GM12878 (cell line): ENCODE data around the gene P3H3. TPM values are rescaled to one million over a fixed set of nuclear protein-coding genes. Genes with fewer than 3 reads are reported as not detected.

Experiments
- ATAC-seq: fragments of 200-7000 bp; cut with Tn5 transposase; 3 replicates; pipeline ENCODE4 v1.9.1; 2020; ENCODE audit warnings: mild to moderate bottlenecking, moderate library complexity
- BruUV-seq: library from RNA; stranded (reverse); fragments of 400-500 nt; replicated peaks from 2 replicates; lab custom pipeline; 2021; lab: Mats Ljungman, UMichigan
- CTCF ChIA-PET: fragments of 300-600 bp; sonication (Branson Sonifier 250); formaldehyde crosslinking; extraction: SDS; loops from one replicate; lab custom pipeline; 2021; ENCODE audit warnings: inconsistent platforms; lab: Yijun Ruan, JAX
- POLR2A ChIA-PET: fragments of 350-600 bp; formaldehyde crosslinking; extraction: SDS; loops from one replicate; lab custom pipeline; 2021; ENCODE audit warnings: inconsistent platforms; lab: Charles Lee
- RAD21 ChIA-PET: fragments of 300-600 bp; sonication (Branson Sonifier 250); formaldehyde crosslinking; loops from one replicate; lab custom pipeline; 2023; ENCODE audit warnings: antibody characterized with exemption; ENCODE audit not compliant: unreplicated experiment; lab: Charles Lee
- SMC1A ChIA-PET: fragments of 300-600 bp; sonication (Branson Sonifier 250); formaldehyde crosslinking; loops from one replicate; lab custom pipeline; 2023; ENCODE audit not compliant: unreplicated experiment, uncharacterized antibody; lab: Charles Lee
- DNase-seq: peaks from one replicate; pipeline ENCODE4 v3.0.0-alpha.2; 2011; ENCODE audit warnings: low read depth, low spot score
- FAIRE-seq: peaks from 3 replicates; lab custom pipeline; 2011; peaks lifted over from hg19 to GRCh38; lab: Jason Lieb, UNC
- H2AFZ ChIP-seq: 2 replicates; pipeline ENCODE4 v1.6.0; 2011; ENCODE audit warnings: low read depth, low read length, control low read depth; ENCODE audit not compliant: control insufficient read depth
- H3K27ac ChIP-seq: 2 replicates; pipeline ENCODE4 v1.5.1; 2011; ENCODE audit warnings: control low read depth; ENCODE audit not compliant: control insufficient read depth, insufficient read depth
- H3K27me3 ChIP-seq, 2 experiments: replicated peaks in 1 of 2; 2 replicates each; pipeline versions ENCODE4 v1.6.0 to v1.6.1; 2011; ENCODE audit warnings: low read length in 1 of 2; ENCODE audit not compliant: control insufficient read depth in 2 of 2, insufficient read depth in 2 of 2
- H3K36me3 ChIP-seq, 2 experiments: 2 replicates each; pipeline ENCODE4 v1.5.1; 2011; ENCODE audit warnings: low read length in 1 of 2; ENCODE audit not compliant: control insufficient read depth in 2 of 2, insufficient read depth in 2 of 2
- H3K4me1 ChIP-seq: 2 replicates; pipeline ENCODE4 v1.6.1; 2011; ENCODE audit warnings: mild to moderate bottlenecking, low read length, moderate library complexity, mixed read lengths; ENCODE audit not compliant: control insufficient read depth, insufficient read depth
- H3K4me2 ChIP-seq: 2 replicates; pipeline ENCODE4 v1.6.0; 2011; ENCODE audit warnings: control low read depth; ENCODE audit not compliant: control insufficient read depth, insufficient read depth
- H3K4me3 ChIP-seq: fragments of 200-600 bp; sonication (generic); 2 replicates; pipeline ENCODE4 v1.5.1; 2016
- H3K79me2 ChIP-seq: 2 replicates; pipeline ENCODE4 v1.6.0; 2011; ENCODE audit warnings: low read length; ENCODE audit not compliant: control insufficient read depth, insufficient read depth
- H3K9ac ChIP-seq: 2 replicates; pipeline ENCODE4 v1.8.0; 2011; ENCODE audit warnings: low read length, control low read depth, mixed read lengths; ENCODE audit not compliant: control insufficient read depth, insufficient read depth
- H3K9me3 ChIP-seq: replicated peaks from 3 replicates; pipeline ENCODE4 v1.5.1; 2011; ENCODE audit warnings: mild to moderate bottlenecking, low read length; ENCODE audit not compliant: control insufficient read depth, insufficient read depth
- H4K20me1 ChIP-seq: 2 replicates; pipeline ENCODE4 v1.6.0; 2011; ENCODE audit not compliant: control insufficient read depth, insufficient read depth
- ATF7 ChIP-seq: fragments of 450-650 bp; IDR thresholded peaks from 2 replicates; pipeline ENCODE4 v1.6.1; 2016; ENCODE audit warnings: low read depth, mild to moderate bottlenecking
- FOS ChIP-seq: IDR thresholded peaks from 3 replicates; pipeline ENCODE4 v1.6.1; 2011; ENCODE audit warnings: borderline replicate concordance; ENCODE audit not compliant: insufficient read length; ENCODE audit errors: extremely low read depth
- NFYB ChIP-seq: IDR thresholded peaks from 2 replicates; pipeline ENCODE4 v1.6.1; 2011; ENCODE audit warnings: low read depth, mild to moderate bottlenecking, low read length, improper control_type of control experiment, moderate library complexity; ENCODE audit not compliant: insufficient read depth
- ZNF217 ChIP-seq: fragments of 450-650 bp; IDR thresholded peaks from 2 replicates; pipeline ENCODE4 v1.6.1; 2017; ENCODE audit warnings: antibody characterized with exemption, mild to moderate bottlenecking
- WGBS: methylation state at CpG from one replicate; pipeline ENCODE4 v1.1.6; 2016; ENCODE audit warnings: low lambda C conversion rate; ENCODE audit not compliant: insufficient replicate concordance, insufficient coverage; ENCODE audit errors: missing lambda C conversion rate; 5-methylcytosine and 5-hydroxymethylcytosine counted together
- in situ Hi-C: fragments of 300-500 bp; cut with MboI; formaldehyde crosslinking; loops from 9 replicates; pipeline ENCODE4 v1.14.3; 2018; ENCODE audit warnings: mixed read lengths
- intact Hi-C: fragments of 100-400 bp; cut with micrococcal nuclease; formaldehyde crosslinking; loops from one replicate; pipeline ENCODE4 v1.14.2; 2022; ENCODE audit not compliant: unreplicated experiment
- polyA plus RNA-seq, 11 experiments: library from polyadenylated mRNA; depleted of rRNA in 4 of 11; unstranded in 6 of 11; stranded (reverse) in 5 of 11; fragments of >200 nt; fragmentation: Nextera tagmentation in 4 of 11; fragmentation: Illumina TruSeq in 1 of 11; extraction: Ambion mirVana in 4 of 11; extraction: Trizol in 1 of 11; gene quantifications; 1 replicate in 1 of 11; 2 replicates in 10 of 11; pipeline versions ENCODE4 v1.2.1 to v1.2.3, GENCODE V29; 2011 to 2016; ENCODE audit warnings: inconsistent platforms in 2 of 11, missing spikeins in 2 of 11, low read depth in 1 of 11
- total RNA-seq, 4 experiments: library from RNA; depleted of rRNA in 3 of 4; stranded (reverse); fragments of >200 nt in 3 of 4; fragmentation: Illumina TruSeq in 1 of 4; extraction: Trizol in 1 of 4; gene quantifications; 2 replicates each; pipeline versions ENCODE4 v1.2.1 to v1.2.3, GENCODE V29; 2013 to 2021
- TF ChIP-seq, protein P1 (sequence below): fragments of 450-650 bp; IDR thresholded peaks from 2 replicates; pipeline ENCODE4 v1.6.1; 2018; ENCODE audit warnings: borderline replicate concordance, mild to moderate bottlenecking; ENCODE audit not compliant: partially characterized antibody

Gene P3H3
- total and polyA plus RNA-seq, 10 of the 15 experiments (the other 5 are each of a cell fraction or from before 2014, with no cell fraction given): 0.03 to 0.21 (median 0.05) TPM; not detected in 7

DNA sequence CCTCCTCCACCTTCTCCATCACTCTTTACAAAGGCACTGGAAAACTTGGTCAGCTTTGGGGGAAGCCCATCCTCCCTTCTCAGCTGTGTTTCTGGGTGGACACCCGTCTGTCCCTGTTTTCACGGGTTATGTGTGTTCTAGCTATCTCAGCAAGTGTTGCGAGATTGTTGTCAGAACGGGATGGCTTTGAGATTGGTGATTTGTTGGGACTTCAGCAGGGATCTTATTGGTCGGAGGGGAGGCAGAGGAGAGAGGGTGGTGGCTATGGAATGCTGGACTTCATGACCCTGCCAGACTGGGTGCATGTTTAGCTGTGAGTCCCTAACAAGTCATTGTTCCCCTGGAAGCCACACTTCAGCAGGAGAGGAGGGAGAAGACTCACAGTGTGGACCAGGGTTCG is 25.8 kb downstream of the P3H3 start:
- CTCF ChIA-PET: interaction anchor here (3.4 to 9.9 kb wide), 3 partner anchors 15 to 37 kb away, joined by 22 to 173 read pairs (median 72); partner anchors contain the start of genes SPSB2 and TPI1
- Histone ChIP-seq H3K36me3 (peaks cover 24 to 32% of the 10 kb centered on the region in 2 experiments), H3K79me2 (peaks cover 38% of the 10 kb centered on the region), H2AFZ (no peak overlapping the region), H3K4me1 (peaks cover 20% of the 10 kb centered on the region), H3K27ac (no peak overlapping the region), H3K27me3 (no peaks in the 10 kb centered on the region), H3K9ac (no peak overlapping the region), H3K4me2 (no peak overlapping the region), H3K4me3 (no peak overlapping the region), H4K20me1 (no peaks in the 10 kb centered on the region), H3K9me3 (no peaks in the 10 kb centered on the region)
- BruUV-seq: no TSS peak
- RAD21 ChIA-PET: interaction anchor here (4.3 to 5.6 kb wide), 2 partner anchors 14 to 19 kb away, joined by 41 to 42 read pairs; partner anchors contain the start of genes SPSB2 and TPI1
- ATAC-seq (no peak), FAIRE-seq (no peak), DNase-seq (no peak)
- POLR2A ChIA-PET: interaction anchor here (5.0 to 8.9 kb wide), 2 partner anchors 13 to 18 kb away, joined by 52 to 84 read pairs; partner anchors contain the start of genes SPSB2 and TPI1
- no peak for TF ChIP-seq ATF7
- no peak for TF ChIP-seq ZNF217
- TF ChIP-seq FOS: no peak
- TF ChIP-seq, protein P1, sequence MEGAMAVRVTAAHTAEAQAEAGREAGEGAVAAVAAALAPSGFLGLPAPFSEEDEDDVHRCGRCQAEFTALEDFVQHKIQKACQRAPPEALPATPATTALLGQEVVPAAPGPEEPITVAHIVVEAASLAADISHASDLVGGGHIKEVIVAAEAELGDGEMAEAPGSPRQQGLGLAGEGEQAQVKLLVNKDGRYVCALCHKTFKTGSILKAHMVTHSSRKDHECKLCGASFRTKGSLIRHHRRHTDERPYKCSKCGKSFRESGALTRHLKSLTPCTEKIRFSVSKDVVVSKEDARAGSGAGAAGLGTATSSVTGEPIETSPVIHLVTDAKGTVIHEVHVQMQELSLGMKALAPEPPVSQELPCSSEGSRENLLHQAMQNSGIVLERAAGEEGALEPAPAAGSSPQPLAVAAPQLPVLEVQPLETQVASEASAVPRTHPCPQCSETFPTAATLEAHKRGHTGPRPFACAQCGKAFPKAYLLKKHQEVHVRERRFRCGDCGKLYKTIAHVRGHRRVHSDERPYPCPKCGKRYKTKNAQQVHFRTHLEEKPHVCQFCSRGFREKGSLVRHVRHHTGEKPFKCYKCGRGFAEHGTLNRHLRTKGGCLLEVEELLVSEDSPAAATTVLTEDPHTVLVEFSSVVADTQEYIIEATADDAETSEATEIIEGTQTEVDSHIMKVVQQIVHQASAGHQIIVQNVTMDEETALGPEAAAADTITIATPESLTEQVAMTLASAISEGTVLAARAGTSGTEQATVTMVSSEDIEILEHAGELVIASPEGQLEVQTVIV: no peak
- TF ChIP-seq NFYB: no peak
- intact Hi-C loops: loop anchor here (5.0 kb wide), 1 partner anchor 167 kb away; the partner anchor contains the start of gene ZNF384
- 77% methylated on average over 6 of the region's 6 CpGs for WGBS
- in situ Hi-C loops: no loop called here
- SMC1A ChIA-PET: interaction anchor here (1.5 to 4.8 kb wide), 3 partner anchors 13 to 38 kb away, joined by 4 to 42 read pairs (median 26); partner anchors contain the start of genes SPSB2 and TPI1
